ENCODE measurements around the gene MITF. TPM values are rescaled to one million over a fixed set of nuclear protein-coding genes. Genes with fewer than 3 reads are reported as not detected.

MITF gene
- total and polyA plus RNA-seq, 7 experiments from 2014 or later: 0.54 to 3.9 (median 1.2) TPM; not detected in 3

GRCh38 chr3:69828817-69829216, 89.6 kb downstream of the MITF start:
- POLR2A ChIA-PET: no interaction called here

GRCh38 chr3:69830147-69830546, 90.9 kb downstream of the MITF start:
- Mint-ChIP-seq H3K27ac (no peak overlapping the region), H3K4me3 (no peak overlapping the region), H3K27me3 (no peaks in the 10 kb centered on the region), H3K4me1 (no peaks in the 10 kb centered on the region), H3K36me3 (no peaks in the 10 kb centered on the region), H3K9me3 (peaks cover 0 to 13% (median 7%) of the 10 kb centered on the region in 11 donors)
- ChIA-PET CTCF (no interaction called here), POLR2A (no interaction called here)
- no peak for ATAC-seq
- Histone ChIP-seq H3K27me3 (ENCODE audit: control insufficient read depth in 2 of 2, insufficient read depth in 2 of 2, low read length in 2 of 2) (no peaks in the 10 kb centered on the region), H3K27ac (ENCODE audit: low read depth, low read length) (no peak overlapping the region), H3K9me3 (ENCODE audit: control insufficient read depth in 2 of 3, low read length in 3 of 3) (no peaks in the 10 kb centered on the region), H3K4me3 (ENCODE audit: low read length) (no peak overlapping the region), H3K4me1 (ENCODE audit: control insufficient read depth in 2 of 2, insufficient read depth in 2 of 2, low read length in 2 of 2) (no peaks in the 10 kb centered on the region), H3K36me3 (ENCODE audit: control insufficient read depth in 2 of 3, insufficient read depth in 3 of 3, low read length in 3 of 3) (no peaks in the 10 kb centered on the region)
- DNase-seq: no peak
- intact Hi-C loops (cut with micrococcal nuclease): no loop called here

More at GRCh38 chr3:69828817-69829216, 89.6 kb downstream of the MITF start:
- no peaks in the 10 kb centered on the region for H3K27me3 ChIP-seq (ENCODE audit: control insufficient read depth in 2 of 2, insufficient read depth in 2 of 2, low read length in 2 of 2)
- intact Hi-C loops (cut with micrococcal nuclease): no loop called here
- peaks cover 0 to 9% (median 0%) of the 10 kb centered on the region in 11 donors for H3K9me3 Mint-ChIP-seq
- H3K27ac ChIP-seq (ENCODE audit: low read depth, low read length): no peak overlapping the region
- no peaks in the 10 kb centered on the region for H3K9me3 ChIP-seq (ENCODE audit: control insufficient read depth in 2 of 3, low read length in 3 of 3)
- H3K4me1 ChIP-seq (ENCODE audit: control insufficient read depth in 2 of 2, insufficient read depth in 2 of 2, low read length in 2 of 2): no peaks in the 10 kb centered on the region
- no peaks in the 10 kb centered on the region for H3K36me3 Mint-ChIP-seq
- no peaks in the 10 kb centered on the region for H3K36me3 ChIP-seq (ENCODE audit: control insufficient read depth in 2 of 3, insufficient read depth in 3 of 3, low read length in 3 of 3)
- H3K4me3 ChIP-seq (ENCODE audit: low read length): no peak overlapping the region
- H3K4me1 Mint-ChIP-seq: no peaks in the 10 kb centered on the region
- no peak overlapping the region for H3K27ac Mint-ChIP-seq
- DNase-seq: no peak
- H3K4me3 Mint-ChIP-seq: no peak overlapping the region
- CTCF ChIA-PET: no interaction called here
- H3K27me3 Mint-ChIP-seq: no peaks in the 10 kb centered on the region
- ATAC-seq: no peak

GRCh38 chr3:69831737-69832136, 92.5 kb downstream of the MITF start:
- DNase-seq: no peak
- no peak overlapping the region for H3K4me3 ChIP-seq (ENCODE audit: low read length)
- H3K9me3 ChIP-seq (ENCODE audit: control insufficient read depth in 2 of 3, low read length in 3 of 3): no peaks in the 10 kb centered on the region
- peaks cover 0 to 23% (median 12%) of the 10 kb centered on the region in 11 donors for H3K9me3 Mint-ChIP-seq
- H3K4me1 Mint-ChIP-seq: no peaks in the 10 kb centered on the region
- POLR2A ChIA-PET: no interaction called here
- no peaks in the 10 kb centered on the region for H3K36me3 Mint-ChIP-seq
- H3K27me3 Mint-ChIP-seq: no peaks in the 10 kb centered on the region
- H3K27ac ChIP-seq (ENCODE audit: low read depth, low read length): no peak overlapping the region
- H3K36me3 ChIP-seq (ENCODE audit: control insufficient read depth in 2 of 3, insufficient read depth in 3 of 3, low read length in 3 of 3): no peaks in the 10 kb centered on the region
- H3K27me3 ChIP-seq (ENCODE audit: control insufficient read depth in 2 of 2, insufficient read depth in 2 of 2, low read length in 2 of 2): no peaks in the 10 kb centered on the region
- no peaks in the 10 kb centered on the region for H3K4me1 ChIP-seq (ENCODE audit: control insufficient read depth in 2 of 2, insufficient read depth in 2 of 2, low read length in 2 of 2)
- intact Hi-C loops (cut with micrococcal nuclease): no loop called here
- CTCF ChIA-PET: no interaction called here
- ATAC-seq: no peak
- H3K4me3 Mint-ChIP-seq: no peak overlapping the region
- H3K27ac Mint-ChIP-seq: no peak overlapping the region

- Histone ChIP-seq H3K9me3 (ENCODE audit: control insufficient read depth in 2 of 3, low read length in 3 of 3) (no peaks in the 10 kb centered on the region), H3K27ac (ENCODE audit: low read depth, low read length) (no peak overlapping the region), H3K27me3 (ENCODE audit: control insufficient read depth in 2 of 2, insufficient read depth in 2 of 2, low read length in 2 of 2) (no peaks in the 10 kb centered on the region), H3K4me1 (ENCODE audit: control insufficient read depth in 2 of 2, insufficient read depth in 2 of 2, low read length in 2 of 2) (no peaks in the 10 kb centered on the region), H3K4me3 (ENCODE audit: low read length) (no peak overlapping the region), H3K36me3 (ENCODE audit: control insufficient read depth in 2 of 3, insufficient read depth in 3 of 3, low read length in 3 of 3) (no peaks in the 10 kb centered on the region)
- H3K4me1 Mint-ChIP-seq: no peaks in the 10 kb centered on the region
- POLR2A ChIA-PET: no interaction called here
- CTCF ChIA-PET: no interaction called here
- H3K27ac Mint-ChIP-seq: no peak overlapping the region
- intact Hi-C loops (cut with micrococcal nuclease): no loop called here
- peaks cover 0 to 23% (median 10%) of the 10 kb centered on the region in 11 donors for H3K9me3 Mint-ChIP-seq
- no peak overlapping the region for H3K4me3 Mint-ChIP-seq
- ATAC-seq (no peak), DNase-seq (no peak)
- H3K36me3 Mint-ChIP-seq: no peaks in the 10 kb centered on the region
- H3K27me3 Mint-ChIP-seq: peaks cover 0 to 4% (median 0%) of the 10 kb centered on the region in 5 donors
These were observed 94.3 kb downstream of the MITF start for GRCh38 chr3:69833591-69833990.

GRCh38 chr3:69838217-69838616, 99.0 kb downstream of the MITF start:
- Histone ChIP-seq H3K27ac (ENCODE audit: low read depth, low read length) (no peak overlapping the region), H3K4me1 (ENCODE audit: control insufficient read depth in 2 of 2, insufficient read depth in 2 of 2, low read length in 2 of 2) (no peaks in the 10 kb centered on the region), H3K4me3 (ENCODE audit: low read length) (no peak overlapping the region), H3K27me3 (ENCODE audit: control insufficient read depth in 2 of 2, insufficient read depth in 2 of 2, low read length in 2 of 2) (no peaks in the 10 kb centered on the region), H3K9me3 (ENCODE audit: control insufficient read depth in 2 of 3, low read length in 3 of 3) (no peaks in the 10 kb centered on the region), H3K36me3 (ENCODE audit: control insufficient read depth in 2 of 3, insufficient read depth in 3 of 3, low read length in 3 of 3) (no peaks in the 10 kb centered on the region)
- Mint-ChIP-seq H3K36me3 (no peaks in the 10 kb centered on the region), H3K4me1 (no peaks in the 10 kb centered on the region), H3K27ac (no peak overlapping the region), H3K9me3 (peaks cover 0 to 18% (median 7%) of the 10 kb centered on the region in 11 donors), H3K4me3 (no peak overlapping the region), H3K27me3 (peaks cover 0 to 4% (median 3%) of the 10 kb centered on the region in 5 donors)
- ChIA-PET POLR2A (no interaction called here), CTCF (no interaction called here)
- DNase-seq (no peak), ATAC-seq (no peak)
- intact Hi-C loops (cut with micrococcal nuclease): no loop called here

- ChIA-PET CTCF (no interaction called here), POLR2A (no interaction called here)
- no peak overlapping the region for H3K4me3 ChIP-seq (ENCODE audit: low read length)
- H3K36me3 Mint-ChIP-seq: no peaks in the 10 kb centered on the region
- no peaks in the 10 kb centered on the region for H3K27me3 ChIP-seq (ENCODE audit: control insufficient read depth in 2 of 2, insufficient read depth in 2 of 2, low read length in 2 of 2)
- H3K27me3 Mint-ChIP-seq: peaks cover 0 to 4% (median 3%) of the 10 kb centered on the region in 5 donors
- H3K9me3 Mint-ChIP-seq: peaks cover 0 to 18% (median 5%) of the 10 kb centered on the region in 11 donors
- H3K27ac ChIP-seq (ENCODE audit: low read depth, low read length): no peak overlapping the region
- intact Hi-C loops (cut with micrococcal nuclease): no loop called here
- H3K4me1 Mint-ChIP-seq: no peaks in the 10 kb centered on the region
- no peak overlapping the region for H3K4me3 Mint-ChIP-seq
- H3K9me3 ChIP-seq (ENCODE audit: control insufficient read depth in 2 of 3, low read length in 3 of 3): no peaks in the 10 kb centered on the region
- no peaks in the 10 kb centered on the region for H3K36me3 ChIP-seq (ENCODE audit: control insufficient read depth in 2 of 3, insufficient read depth in 3 of 3, low read length in 3 of 3)
- H3K27ac Mint-ChIP-seq: no peak overlapping the region
- no peaks in the 10 kb centered on the region for H3K4me1 ChIP-seq (ENCODE audit: control insufficient read depth in 2 of 2, insufficient read depth in 2 of 2, low read length in 2 of 2)
- ATAC-seq (no peak), DNase-seq (no peak)
These were observed 99.6 kb downstream of the MITF start for GRCh38 chr3:69838696-69839515.

GRCh38 chr3:69842351-69842750, 103.1 kb downstream of the MITF start:
- CTCF ChIA-PET: no interaction called here
- no peak for ATAC-seq

More at GRCh38 chr3:69842351-69842750, 103.1 kb downstream of the MITF start:
- Histone ChIP-seq H3K27me3 (ENCODE audit: control insufficient read depth in 2 of 2, insufficient read depth in 2 of 2, low read length in 2 of 2) (no peaks in the 10 kb centered on the region), H3K4me1 (ENCODE audit: control insufficient read depth in 2 of 2, insufficient read depth in 2 of 2, low read length in 2 of 2) (no peaks in the 10 kb centered on the region), H3K27ac (ENCODE audit: low read depth, low read length) (no peak overlapping the region), H3K4me3 (ENCODE audit: low read length) (no peak overlapping the region), H3K36me3 (ENCODE audit: control insufficient read depth in 2 of 3, insufficient read depth in 3 of 3, low read length in 3 of 3) (no peaks in the 10 kb centered on the region), H3K9me3 (ENCODE audit: control insufficient read depth in 2 of 3, low read length in 3 of 3) (no peaks in the 10 kb centered on the region)
- H3K9me3 Mint-ChIP-seq: peaks cover 0 to 6% (median 0%) of the 10 kb centered on the region in 11 donors
- H3K36me3 Mint-ChIP-seq: no peaks in the 10 kb centered on the region
- peaks cover 0 to 12% (median 3%) of the 10 kb centered on the region in 5 donors for H3K27me3 Mint-ChIP-seq
- intact Hi-C loops (cut with micrococcal nuclease): no loop called here
- H3K27ac Mint-ChIP-seq: no peak overlapping the region
- no peak for DNase-seq
- no peaks in the 10 kb centered on the region for H3K4me1 Mint-ChIP-seq
- POLR2A ChIA-PET: no interaction called here
- no peak overlapping the region for H3K4me3 Mint-ChIP-seq

Data from naive thymus-derived CD4-positive, alpha-beta T cell (primary cell).